ENCODE data around the gene FSHR.

DNA sequence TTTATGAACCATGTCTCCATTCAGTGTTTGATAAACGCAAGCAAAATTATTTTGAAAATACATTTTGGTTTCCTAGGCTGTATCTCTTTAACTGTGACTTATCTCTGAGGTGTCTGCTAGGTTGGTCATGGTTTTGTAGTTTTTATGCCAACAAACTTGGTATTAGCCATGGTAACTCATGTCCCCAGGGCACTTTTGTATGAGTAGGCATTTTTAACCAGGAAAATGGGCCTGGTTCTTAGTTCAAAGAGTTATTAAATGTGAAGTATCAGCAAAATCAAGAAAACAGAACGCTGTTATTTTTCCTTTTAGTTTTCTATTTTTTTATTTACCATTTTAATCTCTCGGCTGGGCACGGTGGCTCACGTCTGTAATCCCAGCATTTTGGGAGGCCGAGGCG is 219.5 kb downstream of the FSHR start:
- TF ChIP-seq, protein P1, sequence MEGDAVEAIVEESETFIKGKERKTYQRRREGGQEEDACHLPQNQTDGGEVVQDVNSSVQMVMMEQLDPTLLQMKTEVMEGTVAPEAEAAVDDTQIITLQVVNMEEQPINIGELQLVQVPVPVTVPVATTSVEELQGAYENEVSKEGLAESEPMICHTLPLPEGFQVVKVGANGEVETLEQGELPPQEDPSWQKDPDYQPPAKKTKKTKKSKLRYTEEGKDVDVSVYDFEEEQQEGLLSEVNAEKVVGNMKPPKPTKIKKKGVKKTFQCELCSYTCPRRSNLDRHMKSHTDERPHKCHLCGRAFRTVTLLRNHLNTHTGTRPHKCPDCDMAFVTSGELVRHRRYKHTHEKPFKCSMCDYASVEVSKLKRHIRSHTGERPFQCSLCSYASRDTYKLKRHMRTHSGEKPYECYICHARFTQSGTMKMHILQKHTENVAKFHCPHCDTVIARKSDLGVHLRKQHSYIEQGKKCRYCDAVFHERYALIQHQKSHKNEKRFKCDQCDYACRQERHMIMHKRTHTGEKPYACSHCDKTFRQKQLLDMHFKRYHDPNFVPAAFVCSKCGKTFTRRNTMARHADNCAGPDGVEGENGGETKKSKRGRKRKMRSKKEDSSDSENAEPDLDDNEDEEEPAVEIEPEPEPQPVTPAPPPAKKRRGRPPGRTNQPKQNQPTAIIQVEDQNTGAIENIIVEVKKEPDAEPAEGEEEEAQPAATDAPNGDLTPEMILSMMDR (conservative IDR thresholded peaks at IDR 0.05; ENCODE audit: low read depth, low read length): no peak
- TF ChIP-seq EZH2 (IDR thresholded peaks at IDR 0.05; ENCODE audit: low read length, unreplicated experiment) (no peak), EZH2phosphoT487 (IDR thresholded peaks at IDR 0.05; ENCODE audit: borderline replicate concordance, low read length) (no peak)

Data from PC-3 (cell line).